DMS 273 (cell line): Measurements from ENCODE around the gene SUPT3H.

Experiments
- DNase-seq: peaks from one replicate; lab custom pipeline; 2025; ENCODE audit not compliant: unreplicated experiment; lab: John Stamatoyannopoulos, UW

The SUPT3H gene

GRCh38 chr6:44855562-44856411 is 521.9 kb downstream of the SUPT3H start:
- no peak for DNase-seq

- DNase-seq, result no peak
Measured at GRCh38 chr6:44854712-44855443, 522.9 kb downstream of the SUPT3H start.

- DNase-seq, result no peak
Measured at GRCh38 chr6:44851176-44851575, 526.6 kb downstream of the SUPT3H start.

- DNase-seq, result no peak
Measured at GRCh38 chr6:44850312-44850711, 527.4 kb downstream of the SUPT3H start.

- no peak for DNase-seq
Measured at GRCh38 chr6:44849806-44850205, 527.9 kb downstream of the SUPT3H start.

- no peak for DNase-seq
Measured at GRCh38 chr6:44843734-44844133, 534.0 kb downstream of the SUPT3H start.

GRCh38 chr6:44842616-44843015 is 535.1 kb downstream of the SUPT3H start:
- no peak for DNase-seq

GRCh38 chr6:44841829-44842228 is 535.9 kb downstream of the SUPT3H start:
- no peak for DNase-seq

GRCh38 chr6:44837741-44838140 is 540.0 kb downstream of the SUPT3H start:
- no peak for DNase-seq

GRCh38 chr6:44837255-44837654 is 540.5 kb downstream of the SUPT3H start:
- no peak for DNase-seq

GRCh38 chr6:44833248-44833647 is 544.5 kb downstream of the SUPT3H start:
- no peak for DNase-seq

- DNase-seq, result no peak
Measured at GRCh38 chr6:44831002-44831610, 546.6 kb downstream of the SUPT3H start.

GRCh38 chr6:44829836-44830235 is 547.9 kb downstream of the SUPT3H start:
- DNase-seq, result no peak

GRCh38 chr6:44828780-44829179 is 549.0 kb downstream of the SUPT3H start:
- DNase-seq, result no peak

GRCh38 chr6:44826025-44826676 is 551.6 kb downstream of the SUPT3H start:
- DNase-seq, result no peak

- DNase-seq, result no peak
Measured at GRCh38 chr6:44825273-44825672, 552.5 kb downstream of the SUPT3H start.

GRCh38 chr6:44824567-44824966 is 553.2 kb downstream of the SUPT3H start:
- no peak for DNase-seq

GRCh38 chr6:44820759-44821158 is 557.0 kb downstream of the SUPT3H start:
- DNase-seq, result no peak

GRCh38 chr6:44820321-44820720 is 557.4 kb downstream of the SUPT3H start:
- DNase-seq, result no peak

- DNase-seq, result peak; percentile 2
Measured at GRCh38 chr6:44811456-44811855, 566.3 kb downstream of the SUPT3H start.

GRCh38 chr6:44809258-44809657 is 568.5 kb downstream of the SUPT3H start:
- no peak for DNase-seq
